Endodermal cell (in vitro differentiated cells): ENCODE measurements around the gene SYTL5. TPM values are rescaled to one million over a fixed set of nuclear protein-coding genes. Genes with fewer than 3 reads are reported as not detected.

Experiments used
- DNase-seq: peaks from one replicate; pipeline ENCODE4 v3.0.0-alpha.2; 2017
- H3K27ac ChIP-seq: 2 replicates; pipeline ENCODE4 v1.5.1; 2013; ENCODE audit warnings: mild to moderate bottlenecking, low read depth, low read length, moderate library complexity
- H3K27me3 ChIP-seq: 2 replicates; pipeline ENCODE4 v1.6.1; 2013; ENCODE audit warnings: mild to moderate bottlenecking, low read length, moderate library complexity; ENCODE audit not compliant: insufficient read depth, control insufficient read depth, poor library complexity, severe bottlenecking
- H3K36me3 ChIP-seq: 2 replicates; pipeline ENCODE4 v1.7.0; 2013; ENCODE audit warnings: mild to moderate bottlenecking, low read length, moderate library complexity; ENCODE audit not compliant: control insufficient read depth, insufficient read depth
- H3K4me1 ChIP-seq: one replicate; pipeline ENCODE4 v1.7.0; 2013; ENCODE audit warnings: low read length; ENCODE audit not compliant: control insufficient read depth, insufficient read depth
- H3K4me3 ChIP-seq: 2 replicates; pipeline ENCODE4 v1.5.1; 2013; ENCODE audit warnings: mild to moderate bottlenecking, low read length, moderate library complexity
- H3K9ac ChIP-seq: 2 replicates; pipeline ENCODE4 v1.6.1; 2013; ENCODE audit warnings: mild to moderate bottlenecking, low read length, moderate library complexity; ENCODE audit not compliant: poor library complexity, severe bottlenecking; ENCODE audit errors: extremely low read depth
- H3K9me3 ChIP-seq: 2 replicates; pipeline ENCODE4 v1.6.1; 2013; ENCODE audit warnings: mild to moderate bottlenecking, low read length, moderate library complexity; ENCODE audit not compliant: control insufficient read depth
- H3K27ac Mint-ChIP-seq: 2 replicates; pipeline ENCODE4 v1.8.0; 2020; ENCODE audit warnings: mixed read lengths
- H3K27me3 Mint-ChIP-seq: 2 replicates; pipeline ENCODE4 v1.8.0; 2021; ENCODE audit warnings: mild to moderate bottlenecking, mixed read lengths; ENCODE audit not compliant: insufficient read depth
- H3K36me3 Mint-ChIP-seq: 2 replicates; pipeline ENCODE4 v1.8.0; 2020; ENCODE audit warnings: low read depth, mixed read lengths
- H3K4me1 Mint-ChIP-seq: 2 replicates; pipeline ENCODE4 v1.8.0; 2020; ENCODE audit warnings: mixed read lengths
- H3K4me3 Mint-ChIP-seq: 2 replicates; pipeline ENCODE4 v1.8.0; 2020; ENCODE audit warnings: mild to moderate bottlenecking, moderate library complexity, mixed read lengths
- H3K9me3 Mint-ChIP-seq: 2 replicates; pipeline ENCODE4 v1.8.0; 2020; ENCODE audit warnings: mild to moderate bottlenecking, mixed read lengths
- WGBS, 2 experiments: methylation state at CpG; one replicate each; pipeline versions ENCODE4 v1.1.5 to v1.1.7; 2013; ENCODE audit warnings: missing lambda C conversion rate in 2 of 2, mixed read lengths in 1 of 2; ENCODE audit not compliant: insufficient coverage in 1 of 2, insufficient read length in 1 of 2; 5-methylcytosine and 5-hydroxymethylcytosine counted together
- total RNA-seq, 2 donors: library from RNA; stranded (reverse); fragmentation: NEBNext Ultra II Directional in 1 of 2; extraction: Animal tissue kit (Norgen Biotek cat#: 25700) in 1 of 2; gene quantifications; 2 replicates in 1 of 2; 3 replicates in 1 of 2; pipeline ENCODE4 v1.2.1, GENCODE V29; 2021
- TF ChIP-seq, protein P1 (sequence below): fragments of 200-600 bp; sonication (generic); conservative IDR thresholded peaks from 2 replicates; pipeline ENCODE4 v1.5.0; 2021; ENCODE audit warnings: antibody characterized with exemption, mild to moderate bottlenecking

SYTL5 gene
- total RNA-seq, 2 donors from 2014 or later: 8.1 to 8.6 TPM

DNA sequence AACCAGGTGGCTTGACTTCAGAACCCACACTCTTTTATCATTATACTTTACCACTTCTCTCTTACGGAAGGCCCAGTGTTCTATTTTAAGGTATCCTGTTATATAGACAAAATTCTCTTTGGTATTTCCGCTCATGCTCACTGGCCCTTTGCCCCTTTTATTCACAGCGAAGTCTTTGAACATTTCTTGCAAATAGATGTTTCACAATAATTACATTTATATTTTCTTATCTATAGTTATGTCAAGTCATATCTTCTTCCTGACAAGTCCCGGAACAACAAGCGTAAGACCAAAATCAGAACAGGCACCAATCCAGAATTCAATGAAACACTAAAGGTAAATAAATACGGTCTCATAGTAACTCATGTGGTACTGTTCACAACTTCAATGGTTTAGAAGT is 102.0 kb downstream of the SYTL5 start:
- Histone ChIP-seq H3K27ac (no peak overlapping the region), H3K9ac (no peak overlapping the region), H3K27me3 (no peaks in the 10 kb centered on the region), H3K4me3 (no peak overlapping the region), H3K9me3 (no peaks in the 10 kb centered on the region), H3K36me3 (no peaks in the 10 kb centered on the region), H3K4me1 (no peaks in the 10 kb centered on the region)
- Mint-ChIP-seq H3K4me3 (no peak overlapping the region), H3K4me1 (peaks cover 7% of the 10 kb centered on the region), H3K27me3 (no peaks in the 10 kb centered on the region), H3K27ac (no peak overlapping the region), H3K36me3 (no peaks in the 10 kb centered on the region), H3K9me3 (peaks cover 44% of the 10 kb centered on the region)
- no peak for DNase-seq
- TF ChIP-seq, protein P1, sequence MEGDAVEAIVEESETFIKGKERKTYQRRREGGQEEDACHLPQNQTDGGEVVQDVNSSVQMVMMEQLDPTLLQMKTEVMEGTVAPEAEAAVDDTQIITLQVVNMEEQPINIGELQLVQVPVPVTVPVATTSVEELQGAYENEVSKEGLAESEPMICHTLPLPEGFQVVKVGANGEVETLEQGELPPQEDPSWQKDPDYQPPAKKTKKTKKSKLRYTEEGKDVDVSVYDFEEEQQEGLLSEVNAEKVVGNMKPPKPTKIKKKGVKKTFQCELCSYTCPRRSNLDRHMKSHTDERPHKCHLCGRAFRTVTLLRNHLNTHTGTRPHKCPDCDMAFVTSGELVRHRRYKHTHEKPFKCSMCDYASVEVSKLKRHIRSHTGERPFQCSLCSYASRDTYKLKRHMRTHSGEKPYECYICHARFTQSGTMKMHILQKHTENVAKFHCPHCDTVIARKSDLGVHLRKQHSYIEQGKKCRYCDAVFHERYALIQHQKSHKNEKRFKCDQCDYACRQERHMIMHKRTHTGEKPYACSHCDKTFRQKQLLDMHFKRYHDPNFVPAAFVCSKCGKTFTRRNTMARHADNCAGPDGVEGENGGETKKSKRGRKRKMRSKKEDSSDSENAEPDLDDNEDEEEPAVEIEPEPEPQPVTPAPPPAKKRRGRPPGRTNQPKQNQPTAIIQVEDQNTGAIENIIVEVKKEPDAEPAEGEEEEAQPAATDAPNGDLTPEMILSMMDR: no peak
- WGBS, 2 experiments: 100% methylated on average over 3 of the region's 6 CpGs; no CpG with 5 or more reads in 1 of the 2 experiments

DNA sequence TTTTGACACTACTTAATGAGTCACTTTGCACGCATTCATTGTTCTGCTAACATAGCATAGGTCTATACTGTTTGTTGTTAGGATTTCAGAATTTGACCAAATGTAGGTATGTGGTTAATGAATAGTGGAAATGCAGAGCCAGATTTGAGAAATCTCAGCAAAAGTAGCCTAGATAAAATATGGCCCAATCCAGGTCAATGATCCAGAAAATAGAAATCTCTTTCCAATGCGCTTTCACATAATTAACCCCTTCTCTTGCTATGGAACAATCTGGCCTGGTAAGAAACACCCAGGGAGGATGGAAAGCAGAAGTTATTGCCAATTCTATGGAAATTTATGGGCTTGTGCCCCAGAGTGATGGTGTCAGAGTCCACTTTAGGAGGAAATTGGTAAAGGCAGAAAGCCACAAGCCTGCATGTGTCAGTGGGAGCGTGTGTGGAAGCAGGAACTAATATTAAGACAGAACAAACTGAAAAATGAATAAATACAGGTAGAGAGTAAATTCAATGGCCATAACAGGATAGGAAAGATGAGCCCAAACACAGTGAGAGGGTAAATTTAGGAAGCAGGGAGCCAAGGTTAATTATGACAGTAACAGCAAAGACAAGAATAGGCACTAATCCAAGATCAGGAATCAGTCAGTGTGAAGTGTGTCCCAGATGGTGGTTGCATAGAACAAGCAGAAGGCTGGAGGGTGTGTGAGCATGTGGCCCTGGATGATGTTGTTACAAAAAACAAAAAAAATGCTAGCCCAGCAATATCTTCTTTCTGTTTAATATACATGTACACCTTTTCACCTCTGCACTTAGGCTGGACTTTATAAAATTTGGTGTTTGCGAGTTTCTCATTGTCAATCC is 102.9 kb downstream of the SYTL5 start:
- Mint-ChIP-seq H3K4me1 (peaks cover 7% of the 10 kb centered on the region), H3K36me3 (no peaks in the 10 kb centered on the region), H3K4me3 (no peak overlapping the region), H3K27ac (no peak overlapping the region), H3K27me3 (no peaks in the 10 kb centered on the region), H3K9me3 (peaks cover 46% of the 10 kb centered on the region)
- Histone ChIP-seq H3K4me3 (no peak overlapping the region), H3K9ac (no peak overlapping the region), H3K4me1 (no peaks in the 10 kb centered on the region), H3K36me3 (no peaks in the 10 kb centered on the region), H3K27me3 (no peaks in the 10 kb centered on the region), H3K27ac (no peak overlapping the region), H3K9me3 (no peaks in the 10 kb centered on the region)
- no peak for DNase-seq
- TF ChIP-seq, protein P1: no peak
- WGBS, 2 experiments: 98 to 100% methylated on average over 1 to 4 of the region's 4 CpGs

DNA sequence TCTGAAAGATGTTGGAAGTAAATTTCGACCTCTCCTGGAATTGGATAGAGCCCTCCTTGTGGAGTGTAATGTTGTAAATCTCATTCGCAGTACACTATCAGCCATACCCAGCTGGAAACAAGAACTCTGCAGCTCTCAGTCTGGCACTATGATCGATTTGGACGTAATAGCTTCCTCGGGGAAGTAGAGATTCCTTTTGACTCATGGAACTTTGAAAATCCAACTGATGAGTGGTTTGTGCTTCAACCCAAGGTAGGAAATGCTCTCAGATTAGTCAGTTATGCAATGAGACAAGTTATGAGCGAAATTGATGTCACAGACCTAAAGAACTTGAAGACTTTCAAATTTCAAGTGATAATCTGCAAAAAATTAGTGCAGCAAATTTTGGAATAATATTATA is 103.9 kb downstream of the SYTL5 start:
- no peaks in the 10 kb centered on the region for H3K36me3 ChIP-seq
- H3K9me3 ChIP-seq: no peaks in the 10 kb centered on the region
- H3K9ac ChIP-seq: no peak overlapping the region
- DNase-seq: no peak
- 83 to 87% methylated on average over 3 to 6 of the region's 6 CpGs for WGBS, 2 experiments
- no peak overlapping the region for H3K4me3 ChIP-seq
- H3K4me1 ChIP-seq: no peaks in the 10 kb centered on the region
- H3K4me1 Mint-ChIP-seq: peaks cover 7% of the 10 kb centered on the region
- no peak overlapping the region for H3K27ac Mint-ChIP-seq
- no peaks in the 10 kb centered on the region for H3K36me3 Mint-ChIP-seq
- no peak overlapping the region for H3K27ac ChIP-seq
- H3K27me3 ChIP-seq: no peaks in the 10 kb centered on the region
- no peak overlapping the region for H3K4me3 Mint-ChIP-seq
- peaks cover 42% of the 10 kb centered on the region for H3K9me3 Mint-ChIP-seq
- H3K27me3 Mint-ChIP-seq: no peaks in the 10 kb centered on the region
- TF ChIP-seq, protein P1: no peak
